Loucy (cell line): ENCODE measurements around the gene CROCC.

Experiments used
- H2AFZ ChIP-seq: fragments of 200-600 bp; sonication (generic); 2 replicates; pipeline ENCODE4 v1.6.0; 2016; ENCODE audit warnings: antibody characterized with exemption, mild to moderate bottlenecking, low read length, moderate library complexity
- H3F3A ChIP-seq: fragments of 200-600 bp; 2 replicates; pipeline ENCODE4 v1.6.0; 2016; ENCODE audit warnings: antibody characterized with exemption, low read depth, mild to moderate bottlenecking
- H3K27me3 ChIP-seq: fragments of 200-600 bp; sonication (generic); 2 replicates; pipeline ENCODE4 v1.6.1; 2014; ENCODE audit warnings: low read length, mild to moderate bottlenecking; ENCODE audit not compliant: insufficient read depth, poor library complexity, severe bottlenecking
- H3K36me3 ChIP-seq: fragments of 200-600 bp; sonication (generic); 2 replicates; pipeline ENCODE4 v1.6.1; 2016; ENCODE audit warnings: low read length; ENCODE audit not compliant: insufficient read depth
- H3K4me1 ChIP-seq: fragments of 200-600 bp; sonication (generic); 2 replicates; pipeline ENCODE4 v1.5.1; 2014; ENCODE audit warnings: low read length, mild to moderate bottlenecking; ENCODE audit not compliant: insufficient read depth, poor library complexity, severe bottlenecking
- H3K4me2 ChIP-seq: fragments of 200-600 bp; sonication (generic); 2 replicates; pipeline ENCODE4 v1.6.0; 2014; ENCODE audit warnings: antibody characterized with exemption, low read length, low read depth, mild to moderate bottlenecking; ENCODE audit not compliant: poor library complexity, severe bottlenecking
- H3K4me3 ChIP-seq: fragments of 200-600 bp; sonication (generic); 2 replicates; pipeline ENCODE4 v1.5.1; 2014; ENCODE audit warnings: low read length, mild to moderate bottlenecking, mixed read lengths; ENCODE audit not compliant: poor library complexity, severe bottlenecking
- H3K79me2 ChIP-seq: fragments of 200-600 bp; sonication (generic); 2 replicates; pipeline ENCODE4 v1.6.1; 2014; ENCODE audit warnings: low read length; ENCODE audit not compliant: insufficient read depth
- H3K9ac ChIP-seq: fragments of 200-600 bp; sonication (generic); 2 replicates; pipeline ENCODE4 v1.6.0; 2014; ENCODE audit warnings: mild to moderate bottlenecking, low read depth, low read length, moderate library complexity; ENCODE audit not compliant: poor library complexity, severe bottlenecking
- H3K9me2 ChIP-seq: fragments of 200-600 bp; sonication (generic); replicated peaks from 2 replicates; pipeline ENCODE4 v1.6.1; 2016; ENCODE audit warnings: low read depth, low read length, mixed read lengths
- H3K9me3 ChIP-seq: fragments of 200-600 bp; sonication (generic); 2 replicates; pipeline ENCODE4 v1.6.1; 2014; ENCODE audit warnings: mild to moderate bottlenecking, antibody characterized with exemption, low read length, low read depth; ENCODE audit not compliant: insufficient read depth
- H4K20me1 ChIP-seq: fragments of 200-600 bp; sonication (generic); 2 replicates; pipeline ENCODE4 v1.6.0; 2014; ENCODE audit warnings: antibody characterized with exemption, low read length, mild to moderate bottlenecking; ENCODE audit not compliant: insufficient read depth, poor library complexity, severe bottlenecking
- CTCF ChIP-seq: fragments of 200-600 bp; sonication (generic); conservative IDR thresholded peaks from 2 replicates; pipeline ENCODE4 v1.5.1; 2014; ENCODE audit warnings: mild to moderate bottlenecking, antibody characterized with exemption, low read length
- EZH2phosphoT487 ChIP-seq: fragments of 200-600 bp; IDR thresholded peaks from 2 replicates; pipeline ENCODE4 v1.6.1; 2018; ENCODE audit warnings: antibody characterized with exemption, mild to moderate bottlenecking, moderate library complexity, borderline replicate concordance

The CROCC gene

GRCh38 chr1:16991571-16991970 lies 69.8 kb downstream of the CROCC start:
- Histone ChIP-seq H3K36me3 (peaks cover 4% of the 10 kb centered on the region; the same call in 1 of the 2 replicates), H3K4me1 (no peaks in the 10 kb centered on the region), H3K4me3 (no peak overlapping the region), H3K9me2 (no peaks in the 10 kb centered on the region), H3K27me3 (no peaks in the 10 kb centered on the region), H3K79me2 (no peaks in the 10 kb centered on the region), H3K9ac (no peak overlapping the region), H3F3A (no peaks in the 10 kb centered on the region), H3K9me3 (no peaks in the 10 kb centered on the region), H3K4me2 (no peak overlapping the region), H4K20me1 (no peaks in the 10 kb centered on the region), H2AFZ (no peak overlapping the region)
- TF ChIP-seq EZH2phosphoT487 (no peak), CTCF (no peak)

- no peak for TF ChIP-seq EZH2phosphoT487
- no peak for TF ChIP-seq CTCF
- no peaks in the 10 kb centered on the region for H3K27me3 ChIP-seq
- H3K36me3 ChIP-seq = peaks cover 4% of the 10 kb centered on the region; the same call in 1 of the 2 replicates
- no peaks in the 10 kb centered on the region for H3K79me2 ChIP-seq
- H3K4me1 ChIP-seq = no peaks in the 10 kb centered on the region
- no peaks in the 10 kb centered on the region for H3K9me2 ChIP-seq
- no peak overlapping the region for H2AFZ ChIP-seq
- H4K20me1 ChIP-seq = no peaks in the 10 kb centered on the region
- H3K4me2 ChIP-seq = no peak overlapping the region
- no peaks in the 10 kb centered on the region for H3F3A ChIP-seq
- no peaks in the 10 kb centered on the region for H3K9me3 ChIP-seq
- no peak overlapping the region for H3K4me3 ChIP-seq
- H3K9ac ChIP-seq = no peak overlapping the region
Measured at GRCh38 chr1:16992102-16992501, 70.4 kb downstream of the CROCC start.

GRCh38 chr1:16992675-16993074 lies 70.9 kb downstream of the CROCC start:
- no peak overlapping the region for H2AFZ ChIP-seq
- H3K4me3 ChIP-seq = no peak overlapping the region
- H3K9ac ChIP-seq = no peak overlapping the region
- H3K9me2 ChIP-seq = no peaks in the 10 kb centered on the region
- H3K9me3 ChIP-seq = no peaks in the 10 kb centered on the region
- no peak for TF ChIP-seq CTCF
- no peak for TF ChIP-seq EZH2phosphoT487
- peaks cover 4% of the 10 kb centered on the region; the same call in 1 of the 2 replicates for H3K36me3 ChIP-seq
- no peaks in the 10 kb centered on the region for H3F3A ChIP-seq
- no peaks in the 10 kb centered on the region for H3K27me3 ChIP-seq
- no peak overlapping the region for H3K4me2 ChIP-seq
- no peaks in the 10 kb centered on the region for H3K4me1 ChIP-seq
- no peaks in the 10 kb centered on the region for H4K20me1 ChIP-seq
- no peaks in the 10 kb centered on the region for H3K79me2 ChIP-seq
